Measurements from ENCODE around the gene ATP6AP1.
A peak's percentile ranks its signal among the peaks of the same experiment; 100 is the strongest.

The ATP6AP1 gene

DNA sequence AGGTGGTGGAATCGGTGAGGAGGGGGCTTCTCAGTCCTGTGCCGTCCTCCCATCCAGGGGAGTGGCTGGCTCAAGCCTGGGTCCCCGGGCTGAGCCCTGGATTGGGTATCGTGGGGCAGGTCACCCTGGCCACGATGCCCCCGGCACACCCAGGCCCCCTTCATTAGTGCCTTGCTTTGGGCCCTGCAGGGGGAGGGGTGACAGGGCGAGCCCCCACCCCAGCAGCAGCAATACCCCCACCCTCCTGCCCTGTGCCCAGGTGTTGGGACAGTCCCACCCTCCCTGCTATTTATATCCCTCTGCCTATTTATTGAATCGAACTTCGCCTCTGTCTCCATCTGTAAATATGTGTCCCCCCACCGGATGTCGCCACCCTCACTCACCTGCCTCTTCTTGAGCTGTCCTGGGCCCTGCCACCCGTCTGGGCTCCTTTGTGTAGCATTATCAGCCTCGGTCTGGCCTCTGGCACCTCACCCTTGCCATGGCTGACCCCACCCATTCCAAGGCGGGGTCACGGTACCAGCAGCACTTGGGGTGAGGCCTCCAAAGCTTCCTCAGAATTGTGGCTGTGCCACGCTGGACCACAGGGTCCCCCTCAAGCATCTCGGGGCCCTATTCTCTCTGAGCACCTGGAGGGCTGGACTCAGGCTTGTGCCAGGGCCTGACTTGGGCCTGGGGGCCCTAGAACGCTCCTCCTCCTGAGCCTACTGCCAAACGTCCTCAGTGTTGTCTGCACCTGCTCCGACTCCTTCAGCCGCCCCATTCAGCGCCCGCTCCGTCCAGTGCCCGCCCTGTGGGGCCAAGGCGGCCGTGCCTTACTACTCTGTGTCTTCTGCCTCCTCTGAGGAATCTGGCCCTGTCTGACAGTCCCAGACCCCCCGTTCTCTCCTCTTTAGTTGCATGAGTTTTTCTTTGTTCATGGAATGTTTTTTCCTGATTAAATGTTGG is 44.5 kb downstream of the ATP6AP1 start:
- no peak for DNase-seq

DNA sequence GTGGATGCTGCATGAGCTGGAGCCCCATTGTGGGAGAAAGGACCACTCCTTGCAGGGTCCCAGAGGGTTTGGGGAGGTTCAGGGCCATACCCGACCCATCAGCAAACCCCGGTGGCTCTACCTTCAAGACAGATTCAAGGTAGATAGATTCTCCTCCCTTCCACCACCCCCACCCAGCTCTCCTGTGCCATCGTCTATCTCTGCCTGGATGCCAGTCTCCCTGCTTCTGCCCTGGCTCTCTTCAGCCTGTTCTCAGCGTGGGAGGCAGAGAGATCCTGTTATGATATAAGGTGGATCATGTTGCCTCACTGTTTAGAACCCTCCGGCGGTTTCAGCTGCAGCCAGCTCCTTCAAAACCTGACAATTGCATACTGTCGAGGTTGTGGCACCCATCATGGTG is 45.2 kb downstream of the ATP6AP1 start:
- no peak for DNase-seq

DNA sequence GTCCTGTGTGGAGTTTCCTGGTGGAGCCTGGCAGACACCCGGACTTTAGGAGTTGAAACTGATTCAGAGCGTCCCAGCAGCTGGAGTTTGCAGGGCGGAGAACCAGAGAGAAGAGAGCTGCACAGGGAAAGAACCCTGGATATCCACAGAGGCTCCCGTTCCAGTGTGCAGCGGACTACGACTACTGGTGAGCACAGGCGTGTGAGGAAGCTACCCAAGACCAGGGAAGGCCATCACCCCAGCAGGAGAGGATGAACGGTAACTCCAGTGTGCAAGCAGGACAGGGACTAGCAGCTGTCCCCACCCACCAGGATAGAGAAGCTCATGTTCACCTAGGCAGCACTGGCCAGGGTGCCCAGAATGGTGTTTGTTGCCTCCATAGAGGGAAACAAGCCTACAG is 48.3 kb downstream of the ATP6AP1 start:
- no peak for DNase-seq

DNA sequence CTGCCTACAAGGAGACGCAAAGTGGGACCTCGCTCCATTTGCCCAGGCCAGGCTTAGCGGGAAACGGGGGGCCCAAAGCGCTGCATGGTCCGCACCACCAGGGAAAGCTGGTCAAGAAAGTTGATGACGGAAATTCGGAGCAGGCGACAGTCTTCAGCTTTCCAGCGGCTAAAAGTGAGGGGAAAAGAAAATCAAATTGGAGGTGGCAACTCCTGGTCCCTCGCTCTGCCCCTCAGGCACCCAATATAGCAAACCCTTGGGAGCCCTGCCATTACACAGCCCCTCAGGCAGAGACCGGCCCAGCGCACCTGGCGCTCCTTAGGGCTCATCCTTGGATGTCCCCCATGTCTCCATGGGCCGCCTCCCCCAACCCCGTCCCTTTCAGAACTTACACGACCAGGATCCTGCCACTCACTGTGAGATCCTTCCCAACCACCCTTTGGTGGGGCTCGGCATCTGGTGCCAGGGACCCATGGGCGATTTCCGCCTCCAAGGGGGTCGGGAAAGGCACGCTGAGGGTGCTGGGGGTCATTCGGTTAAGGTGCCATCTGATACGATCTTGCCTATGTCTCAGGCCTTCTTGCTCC is 49.5 kb downstream of the ATP6AP1 start:
- no peak for DNase-seq

DNA sequence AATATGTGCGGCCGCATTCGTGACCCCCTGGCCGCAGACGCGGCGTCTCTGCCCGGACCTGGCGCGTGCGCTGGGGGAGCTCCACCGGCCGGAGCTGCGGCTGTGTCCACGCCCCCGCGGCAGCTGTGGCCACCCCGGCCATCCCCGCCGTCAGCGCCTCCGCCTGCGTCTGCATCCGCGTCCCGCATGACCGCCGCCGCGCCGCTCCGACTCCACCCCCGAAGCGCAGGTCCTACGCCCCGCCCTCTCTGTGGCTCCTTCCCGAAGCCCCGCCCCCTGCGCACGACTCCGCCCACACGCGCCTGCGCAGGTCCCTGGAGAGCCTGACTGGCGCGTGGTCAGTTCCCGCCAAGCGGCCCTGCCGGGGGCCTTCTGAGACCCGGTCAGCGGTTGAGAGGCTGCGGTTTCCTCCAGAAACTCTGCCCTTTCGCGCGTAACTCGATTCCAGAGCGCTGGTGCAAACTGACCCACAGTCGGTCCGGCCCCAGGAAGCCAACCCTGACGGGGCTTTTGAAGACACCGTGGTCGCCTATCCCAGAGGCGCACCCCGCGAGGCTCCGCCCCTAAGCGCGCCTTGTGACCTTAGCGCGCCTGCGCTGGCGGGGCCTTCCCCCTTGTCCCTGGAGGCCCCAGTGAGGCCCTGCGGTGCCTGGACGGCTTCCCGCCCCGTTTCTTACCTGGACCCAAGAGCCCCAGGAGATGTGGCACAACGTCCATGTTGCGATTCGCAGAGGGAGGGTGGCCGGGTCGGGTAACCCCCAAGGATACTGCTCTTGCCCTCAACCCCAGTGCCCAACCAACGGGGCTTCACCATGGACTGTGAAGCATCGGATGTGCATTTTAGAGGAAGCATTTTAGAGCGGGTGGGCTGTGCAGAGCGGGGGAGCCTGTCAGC is 50.5 kb downstream of the ATP6AP1 start, which contains the start of gene LAGE3:
TSS of gene LAGE3 (minus strand) at position 554 of the 895 bp plus-strand sequence. CDS start at position 188, 366 bp downstream.
- DNase-seq = peak; percentile 94

DNA sequence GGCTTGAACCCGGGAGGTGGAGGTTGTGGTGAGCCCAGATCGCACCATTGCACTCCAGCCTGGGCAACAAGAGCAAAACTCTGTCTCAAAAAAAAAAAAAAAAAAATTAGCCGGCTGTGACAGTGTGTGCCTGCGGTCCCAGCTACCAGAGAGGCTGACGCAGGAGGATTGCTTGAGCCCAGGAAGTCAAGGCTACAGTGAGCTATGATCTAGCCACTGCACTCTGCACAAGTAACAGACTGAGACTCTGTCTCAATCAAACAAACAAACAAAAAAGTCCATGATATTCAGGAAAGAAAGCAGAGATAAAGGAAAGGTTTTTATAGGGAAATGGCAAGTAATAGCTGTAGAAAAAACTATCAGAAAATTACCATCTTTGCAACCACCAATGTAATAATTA is 52.7 kb downstream of the ATP6AP1 start:
- DNase-seq = no peak

DNA sequence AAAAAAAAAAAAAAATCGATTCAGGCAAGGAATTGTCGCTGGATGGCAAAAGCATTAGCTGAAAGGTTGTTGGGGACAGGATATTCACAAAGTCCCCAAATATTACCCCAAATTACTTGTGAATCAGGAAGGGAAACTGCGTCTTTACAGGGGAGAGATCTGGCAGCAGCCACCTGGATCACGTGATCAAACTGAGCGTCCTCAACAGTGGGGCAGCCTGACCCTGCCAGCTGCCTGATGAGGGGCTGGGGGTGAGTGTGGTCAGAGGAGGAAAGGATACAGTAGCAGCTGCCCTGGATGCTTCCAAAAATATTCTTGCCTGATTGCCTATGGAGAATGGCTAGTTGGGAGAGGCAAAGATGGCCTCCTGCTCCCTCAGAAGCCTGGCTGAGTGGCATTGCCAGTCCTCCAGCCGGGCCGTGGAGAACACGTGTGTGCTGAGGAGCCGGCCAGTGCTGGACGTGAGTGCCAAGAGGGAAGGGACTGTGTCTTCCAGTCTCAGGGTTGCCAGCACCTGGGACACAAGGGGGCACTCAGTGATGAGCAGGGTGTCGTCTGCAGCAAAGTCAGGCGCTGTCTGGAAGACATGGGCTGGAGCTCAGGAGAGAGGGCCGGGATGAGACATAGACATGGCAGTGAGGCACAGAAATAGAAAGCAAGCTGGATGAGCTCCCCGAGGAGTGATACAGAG is 53.6 kb downstream of the ATP6AP1 start:
- DNase-seq = no peak

DNA sequence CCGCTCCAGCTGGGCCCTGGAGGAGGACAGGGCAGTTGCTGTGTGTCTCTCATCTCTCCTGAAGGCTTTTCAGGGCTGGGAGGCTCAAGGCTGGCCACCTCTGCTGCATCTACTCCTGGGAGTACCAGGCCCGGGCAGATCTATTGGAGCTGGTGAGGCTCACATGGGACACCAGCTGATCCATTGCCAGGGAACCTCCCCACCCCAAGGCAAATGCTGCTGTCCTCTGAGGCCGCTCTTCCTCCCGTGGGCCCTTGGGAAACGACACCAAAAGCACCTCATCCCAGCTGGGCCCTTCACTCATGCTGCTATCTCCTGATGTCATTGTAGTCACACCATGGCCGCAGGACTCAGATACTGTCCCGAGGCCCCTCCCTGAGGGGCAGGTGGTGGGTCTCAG is 54.3 kb downstream of the ATP6AP1 start:
- DNase-seq = no peak

DNA sequence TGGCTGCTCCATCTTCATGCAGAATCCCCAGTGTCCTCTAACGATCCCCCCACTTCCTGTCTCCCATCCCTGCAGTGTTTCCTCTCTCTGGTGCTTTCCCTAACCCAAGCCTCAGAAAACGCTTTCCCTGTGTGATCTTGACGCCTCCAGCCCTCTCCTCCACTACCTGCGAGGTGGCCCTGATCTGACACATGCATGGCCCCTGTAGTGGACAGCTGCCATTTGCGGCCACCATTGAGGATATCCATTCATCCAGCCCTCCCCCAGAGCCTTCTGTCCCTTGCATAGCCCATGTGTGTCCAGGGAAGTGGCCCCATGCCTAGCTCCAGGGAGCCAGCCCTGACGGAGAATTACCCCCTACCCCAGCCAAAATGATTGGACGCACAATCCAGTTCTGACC is 54.8 kb downstream of the ATP6AP1 start:
- no peak for DNase-seq

DNA sequence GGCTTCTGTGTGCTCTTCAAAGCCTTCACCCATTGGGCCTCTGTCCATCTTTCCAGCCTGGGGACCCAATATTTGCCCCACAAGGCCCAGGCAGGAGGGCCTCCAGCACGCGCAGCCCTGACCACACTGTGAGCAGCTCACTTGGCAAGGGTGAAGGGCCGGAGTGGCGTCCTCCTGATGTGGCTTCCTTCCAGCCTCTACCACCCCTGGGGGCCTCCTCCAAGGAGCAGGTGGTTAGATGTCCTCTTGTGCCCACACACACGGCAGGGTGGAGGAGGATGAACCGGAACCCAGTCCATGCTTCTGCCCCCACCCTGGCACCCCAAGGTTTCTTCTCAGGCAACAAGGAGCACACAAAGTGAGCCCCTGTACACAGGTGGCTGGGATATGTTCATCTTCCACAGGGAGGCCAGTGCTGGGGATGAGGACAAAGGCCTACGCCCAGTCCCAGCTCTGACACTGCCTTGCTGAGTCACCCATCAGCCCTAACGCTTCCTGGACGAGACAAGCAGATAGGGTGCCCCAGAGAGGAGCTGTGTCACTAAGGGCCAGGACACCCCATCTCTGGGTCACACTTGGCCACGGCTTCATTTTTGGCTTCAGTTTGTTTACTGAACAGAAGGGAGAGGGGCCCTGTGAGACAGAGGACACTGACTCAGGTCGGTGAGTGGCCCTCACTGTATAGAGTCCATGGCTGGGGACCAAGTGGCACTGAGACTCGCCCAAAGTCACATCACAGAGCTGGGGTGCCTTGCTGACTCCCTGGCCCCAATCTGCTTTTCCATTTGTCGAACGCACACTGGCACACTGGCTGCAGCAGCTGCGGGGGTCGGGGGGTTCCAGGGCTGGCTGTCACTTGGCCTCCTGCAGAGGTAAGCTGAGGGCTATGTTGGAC is 56.0 kb downstream of the ATP6AP1 start:
- DNase-seq = no peak

DNA sequence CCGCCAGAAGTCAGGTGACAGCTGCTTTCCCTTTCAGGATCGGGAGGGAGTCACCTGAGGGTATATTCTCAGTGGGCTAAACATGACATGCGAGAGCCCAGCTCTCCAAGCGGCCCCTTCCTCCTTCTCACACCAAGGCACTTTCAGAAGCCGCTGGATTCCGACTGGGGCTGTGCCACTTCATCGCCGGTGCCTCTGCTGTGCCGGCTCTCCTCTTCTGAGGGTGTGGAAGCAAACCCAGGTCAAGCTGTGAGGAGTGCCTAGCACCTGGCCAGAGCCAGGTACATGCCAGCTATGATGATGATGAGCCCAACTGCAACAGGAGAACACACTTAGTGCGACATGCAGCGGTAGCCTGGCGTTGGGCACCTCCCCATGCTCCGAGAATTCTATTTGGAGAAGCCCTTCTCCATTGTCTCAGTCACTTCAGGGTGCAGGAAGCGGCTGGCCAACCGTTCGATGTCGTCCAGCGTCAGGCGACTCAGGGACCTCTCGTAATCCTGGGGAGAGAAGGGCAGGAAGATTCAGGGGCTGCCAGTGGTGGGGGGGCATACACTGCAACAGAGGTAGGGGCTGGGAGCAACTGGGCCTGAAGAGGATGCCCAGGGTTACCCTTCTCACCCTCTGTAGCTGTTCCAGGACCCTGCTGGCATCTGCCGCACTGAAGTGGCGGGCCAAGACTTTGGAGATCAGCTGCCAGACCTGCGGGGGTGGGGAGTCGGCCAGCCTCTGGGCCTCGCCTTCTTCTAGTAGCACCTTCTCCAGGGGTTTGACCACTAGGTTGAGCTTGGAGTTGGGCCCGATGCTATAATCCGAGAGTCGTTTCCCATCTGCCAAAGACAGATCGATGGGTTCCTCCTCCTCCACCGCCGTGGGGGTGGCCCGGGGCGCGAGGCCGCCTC is 56.9 kb downstream of the ATP6AP1 start:
- no peak for DNase-seq

DNA sequence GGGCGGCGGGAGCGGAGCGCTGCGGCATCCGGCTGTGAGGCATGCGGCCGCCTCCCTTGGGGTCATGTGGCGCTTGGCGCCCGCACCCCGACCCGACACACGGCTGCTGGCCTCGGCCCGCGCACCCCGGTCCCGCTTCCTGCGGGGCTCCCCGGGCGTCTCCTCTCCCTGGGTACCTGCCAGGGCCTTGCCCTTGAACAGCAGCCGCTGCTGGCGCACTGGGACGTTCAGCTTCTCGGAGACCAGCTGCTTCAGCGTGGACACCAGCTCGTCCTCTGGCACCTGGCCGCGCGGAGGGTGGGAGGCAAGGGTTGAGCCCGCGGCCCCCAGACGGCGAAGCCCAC is 57.5 kb downstream of the ATP6AP1 start:
- DNase-seq = peak; percentile 37
